IPS-18c (cell line): Measurements from ENCODE around the gene SHROOM3.

Experiments used
- H3K4me3 ChIP-seq: 2 replicates; pipeline ENCODE4 v1.7.0; 2013; ENCODE audit warnings: low read depth, mild to moderate bottlenecking, low read length, moderate library complexity; ENCODE audit not compliant: insufficient read depth
- H3K9me3 ChIP-seq: one replicate; pipeline ENCODE4 v1.6.1; 2013; ENCODE audit warnings: mild to moderate bottlenecking, low read length, moderate library complexity; ENCODE audit not compliant: control insufficient read depth, insufficient read depth

Gene SHROOM3

DNA sequence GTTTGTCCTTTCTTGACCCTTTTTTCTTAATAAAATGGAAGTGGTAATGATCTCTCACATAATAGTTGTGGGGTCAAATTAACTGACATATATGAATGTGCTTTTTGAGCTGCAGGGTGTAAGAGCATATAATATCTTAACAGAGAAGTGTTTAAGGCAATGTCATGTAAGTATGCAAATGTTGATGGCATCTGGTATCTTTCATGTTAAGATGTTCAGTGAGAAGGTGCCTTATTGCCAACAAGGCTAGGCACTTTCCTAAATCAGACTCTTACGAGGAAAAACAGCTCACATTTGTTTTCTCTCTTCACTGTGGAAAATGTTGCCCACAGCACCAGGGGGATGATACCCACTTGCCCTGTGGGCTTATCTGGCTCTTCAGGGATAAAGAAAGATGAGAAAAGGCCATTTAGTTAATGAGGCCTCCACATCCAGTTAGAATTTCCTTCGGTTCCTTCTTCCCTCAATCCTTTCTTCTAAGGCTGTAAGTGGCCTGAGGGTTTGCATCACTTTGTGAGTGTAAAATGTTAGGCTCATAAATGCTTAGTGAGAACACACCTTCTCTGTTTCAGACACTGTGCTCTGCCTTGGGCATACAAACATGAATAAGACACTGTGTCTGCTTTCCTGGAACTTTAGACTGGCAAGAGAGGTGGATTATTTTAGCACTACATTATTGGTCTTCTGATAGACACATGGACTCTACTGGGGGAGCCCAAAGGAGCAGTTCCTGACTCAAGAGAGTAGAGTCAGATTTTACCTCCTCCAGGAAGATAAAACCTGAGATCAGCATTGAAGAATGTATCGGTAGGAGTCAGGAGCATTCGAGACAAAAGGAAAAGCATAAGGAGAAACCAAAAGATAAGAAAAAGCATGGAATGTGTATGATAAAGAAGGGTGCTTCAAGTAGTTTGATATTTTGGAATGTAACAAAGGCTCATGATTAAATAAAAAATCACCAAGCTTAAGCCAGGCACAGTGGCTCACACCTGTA, 327.4 kb downstream of the SHROOM3 start:
- no peak overlapping the region for H3K4me3 ChIP-seq
- H3K9me3 ChIP-seq, result no peaks in the 10 kb centered on the region

GRCh38 chr4:76764251-76764650, 329.2 kb downstream of the SHROOM3 start:
- Histone ChIP-seq H3K9me3 (no peaks in the 10 kb centered on the region), H3K4me3 (no peak overlapping the region)

- Histone ChIP-seq H3K9me3 (no peaks in the 10 kb centered on the region), H3K4me3 (no peak overlapping the region)
Observed at GRCh38 chr4:76765473-76766183, 330.6 kb downstream of the SHROOM3 start.

DNA sequence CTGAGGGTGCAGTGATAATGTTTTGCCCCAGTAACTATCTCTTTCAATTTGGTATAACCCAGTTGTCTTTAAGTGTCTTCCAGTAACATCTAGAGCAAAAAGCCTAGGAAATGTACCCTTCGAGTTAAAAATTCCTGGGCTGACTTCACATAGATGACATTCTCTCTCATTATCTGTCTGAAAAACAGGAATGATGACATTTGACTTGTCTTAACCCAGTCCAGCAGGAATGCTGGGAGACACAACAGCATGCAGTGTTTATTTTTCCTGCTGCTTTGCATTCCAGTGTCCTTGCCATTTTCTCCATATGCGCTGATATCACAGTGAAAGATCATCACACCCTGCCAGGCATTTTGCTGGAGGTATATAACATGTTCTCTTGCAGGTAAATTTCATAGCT, 333.0 kb downstream of the SHROOM3 start:
- H3K9me3 ChIP-seq, result no peaks in the 10 kb centered on the region

DNA sequence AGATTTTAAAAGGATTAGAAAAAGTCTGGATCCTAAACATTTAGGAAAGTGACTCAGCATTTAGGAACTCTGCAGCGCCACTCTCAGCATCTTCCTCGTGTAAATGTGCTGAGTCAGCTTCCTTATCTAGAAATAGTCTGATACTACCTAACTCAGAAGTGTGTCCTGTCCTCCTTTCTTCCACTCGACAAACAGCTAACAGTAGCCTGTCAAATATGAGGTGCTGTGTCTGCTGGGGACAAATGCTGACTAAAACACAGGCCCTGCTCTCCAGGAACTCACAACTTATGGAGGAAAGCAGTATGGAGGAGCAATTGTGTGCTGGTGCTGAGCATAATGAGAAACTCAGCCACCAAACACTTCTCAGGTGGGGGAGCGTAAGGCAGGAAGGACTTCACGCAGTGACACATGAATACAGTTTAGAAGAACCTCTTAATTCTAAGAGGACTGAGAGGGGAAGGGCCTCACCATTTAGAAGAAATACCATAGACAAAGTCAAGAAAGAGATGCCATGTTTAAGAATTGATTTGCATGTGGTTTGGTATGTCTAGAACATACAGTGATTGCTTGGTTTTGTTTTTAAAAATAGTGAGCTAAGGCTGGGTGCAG, 337.6 kb downstream of the SHROOM3 start:
- no peaks in the 10 kb centered on the region for H3K9me3 ChIP-seq
- no peak overlapping the region for H3K4me3 ChIP-seq

More for the DNA sequence above, 333.0 kb downstream of the SHROOM3 start:
- no peak overlapping the region for H3K4me3 ChIP-seq

GRCh38 chr4:76773766-76774165, 338.7 kb downstream of the SHROOM3 start:
- Histone ChIP-seq H3K9me3 (no peaks in the 10 kb centered on the region), H3K4me3 (no peak overlapping the region)

GRCh38 chr4:76779740-76780459, 344.9 kb downstream of the SHROOM3 start:
- no peak overlapping the region for H3K4me3 ChIP-seq
- H3K9me3 ChIP-seq, result no peaks in the 10 kb centered on the region

DNA sequence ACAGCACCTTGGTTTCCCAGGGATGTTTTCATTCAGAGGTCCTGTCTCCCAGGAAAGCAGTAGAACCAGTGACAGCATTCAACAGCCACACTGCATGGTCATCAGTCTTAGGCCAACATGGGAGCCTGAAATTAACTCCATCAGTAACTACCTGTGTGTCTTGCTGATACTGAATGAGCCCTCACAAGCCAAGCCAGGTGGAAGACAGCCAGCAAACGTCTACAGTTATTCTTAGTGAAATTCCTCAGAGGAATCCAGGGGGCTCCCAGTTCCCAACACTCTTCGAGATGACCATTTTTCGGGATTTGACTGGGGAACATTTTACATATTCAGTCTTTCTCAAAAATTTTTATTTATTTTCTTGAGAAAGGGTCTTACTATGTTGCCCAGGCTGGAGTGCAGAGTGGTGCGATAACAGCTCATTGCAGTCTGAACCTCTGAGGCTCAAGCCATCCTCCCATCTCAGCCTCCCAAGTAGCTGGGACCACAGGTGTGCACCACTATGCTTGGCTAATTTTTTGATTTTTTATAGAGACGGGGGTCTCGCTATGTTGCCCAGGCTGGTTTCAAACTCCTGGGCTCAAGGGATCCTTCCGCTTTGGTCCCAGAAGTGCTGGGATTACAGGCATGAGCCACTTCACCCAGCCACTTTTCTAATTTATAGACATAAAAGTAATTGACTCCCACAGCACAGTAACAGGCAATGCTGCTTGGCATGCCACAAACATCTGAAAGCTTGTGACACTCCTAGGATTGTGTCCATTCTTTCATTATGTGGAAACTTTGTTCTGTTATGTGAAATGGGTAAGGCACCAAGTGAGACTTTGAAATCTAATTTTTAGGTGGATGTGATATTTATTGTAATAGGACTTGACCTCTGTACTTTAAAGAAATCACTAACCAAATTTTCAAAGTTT, 346.0 kb downstream of the SHROOM3 start:
- H3K9me3 ChIP-seq, result no peaks in the 10 kb centered on the region
- no peak overlapping the region; the same call in 1 of the 2 replicates for H3K4me3 ChIP-seq

- Histone ChIP-seq H3K4me3 (no peak overlapping the region), H3K9me3 (no peaks in the 10 kb centered on the region)
Observed at GRCh38 chr4:76781698-76782595, 346.9 kb downstream of the SHROOM3 start.

DNA sequence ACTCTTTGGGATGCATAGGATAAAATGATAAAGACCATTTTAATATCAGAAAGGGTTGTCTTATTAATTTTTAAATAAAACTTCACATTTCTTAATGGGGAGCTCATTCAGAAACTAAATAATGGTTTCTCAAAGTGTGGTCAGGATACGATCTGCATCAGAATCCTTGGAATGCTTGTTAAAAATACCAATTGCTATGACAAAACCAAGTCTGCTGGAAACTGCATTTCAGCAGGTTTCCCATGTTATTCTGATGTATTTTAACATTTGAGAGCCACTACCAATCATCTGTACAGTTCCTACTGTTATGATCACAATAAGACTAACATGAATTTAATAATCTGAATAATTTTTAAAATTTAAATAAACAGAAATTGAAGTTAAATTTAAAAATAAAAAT, 347.8 kb downstream of the SHROOM3 start:
- Histone ChIP-seq H3K4me3 (no peak overlapping the region), H3K9me3 (no peaks in the 10 kb centered on the region)

DNA sequence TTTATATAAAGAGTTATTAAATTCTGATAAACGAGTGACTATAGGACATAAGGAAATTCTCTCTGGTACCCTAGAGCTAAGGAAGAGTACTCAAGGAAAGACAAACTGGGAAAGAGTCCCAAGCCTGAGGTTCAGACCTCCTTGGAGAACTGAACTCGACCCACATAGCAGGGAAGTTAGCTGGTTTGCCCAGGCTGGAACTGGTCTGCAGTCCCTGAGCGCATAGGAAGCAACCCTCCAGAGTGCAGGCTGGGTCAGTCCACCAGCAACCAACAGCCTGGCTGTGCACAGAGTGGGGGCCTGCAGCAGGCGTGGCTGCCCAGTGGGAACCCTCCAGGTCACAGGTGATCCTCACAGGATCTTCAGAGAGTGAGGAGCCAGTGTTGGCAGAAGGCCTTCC, 348.8 kb downstream of the SHROOM3 start:
- no peaks in the 10 kb centered on the region for H3K9me3 ChIP-seq
- no peak overlapping the region for H3K4me3 ChIP-seq

- H3K9me3 ChIP-seq, result no peaks in the 10 kb centered on the region
- H3K4me3 ChIP-seq, result no peak overlapping the region
Observed at GRCh38 chr4:76784237-76784636, 349.2 kb downstream of the SHROOM3 start.

GRCh38 chr4:76787898-76788297, 352.9 kb downstream of the SHROOM3 start:
- Histone ChIP-seq H3K4me3 (no peak overlapping the region), H3K9me3 (no peaks in the 10 kb centered on the region)

DNA sequence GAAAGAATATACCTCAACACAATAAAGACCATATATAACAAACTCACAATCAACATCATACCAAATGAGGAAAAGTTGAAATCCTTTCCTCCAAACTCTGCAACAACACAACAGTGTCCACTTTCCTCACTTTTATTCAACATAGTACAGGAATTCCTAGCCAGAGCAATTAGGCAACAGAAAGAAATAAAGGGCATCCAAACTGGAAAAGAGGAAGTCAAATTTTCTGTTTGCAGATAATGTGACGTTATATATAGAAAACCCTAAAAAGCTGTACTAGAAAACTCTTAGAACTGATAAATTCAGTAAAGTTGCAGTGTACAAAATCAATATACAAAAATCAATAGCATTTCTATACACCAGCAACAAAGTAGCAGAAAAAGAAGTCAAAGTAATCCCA, 355.3 kb downstream of the SHROOM3 start:
- no peaks in the 10 kb centered on the region for H3K9me3 ChIP-seq
- no peak overlapping the region for H3K4me3 ChIP-seq

DNA sequence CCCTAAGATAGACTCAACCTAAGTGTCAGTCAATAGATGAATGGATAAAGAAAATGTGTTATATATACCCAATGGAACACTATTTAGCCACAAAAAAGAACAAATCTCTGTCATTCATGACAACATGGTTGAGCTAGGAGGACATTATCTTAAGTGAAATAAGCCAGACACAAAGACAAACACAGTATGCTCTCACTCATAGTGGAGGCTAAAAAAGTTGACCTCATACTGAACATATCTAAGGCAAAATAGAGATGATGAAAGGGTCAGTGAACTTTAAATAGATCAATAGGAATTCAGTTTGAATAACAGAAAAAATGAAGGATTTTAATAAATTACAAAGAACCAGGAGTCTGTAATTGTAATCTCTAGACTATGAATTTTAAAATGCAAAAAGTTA, 356.4 kb downstream of the SHROOM3 start:
- Histone ChIP-seq H3K4me3 (no peak overlapping the region), H3K9me3 (no peaks in the 10 kb centered on the region)
